ENCODE measurements around the gene COL1A1.

Gene COL1A1

DNA sequence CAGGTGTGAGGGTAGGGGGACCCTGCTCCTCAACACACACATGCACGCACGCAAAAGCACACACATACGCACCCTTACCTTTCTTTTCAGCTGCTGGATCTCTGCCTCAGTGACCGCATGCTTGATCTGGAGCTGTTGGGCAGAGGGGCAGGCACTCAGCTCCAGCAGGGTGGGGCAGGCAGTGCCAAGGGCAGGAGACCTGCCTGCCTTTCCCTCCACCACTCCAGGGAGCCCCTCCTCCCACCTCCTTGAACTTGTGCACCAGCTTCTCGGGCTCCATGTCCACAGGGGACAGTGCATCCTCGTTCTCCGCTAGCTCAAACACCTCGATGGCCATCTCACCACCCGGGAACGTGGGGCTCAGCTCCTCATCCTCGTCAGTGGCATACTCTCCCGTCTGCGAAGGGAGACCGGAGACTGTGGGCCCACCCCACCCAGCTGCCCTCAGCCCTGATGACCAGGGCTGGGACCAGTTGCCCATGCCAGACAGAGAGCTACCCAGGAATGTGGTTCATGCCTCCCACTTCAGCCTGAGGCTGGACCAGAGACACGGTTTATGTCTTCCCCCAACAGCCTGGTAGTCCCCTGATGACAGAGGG is 62.1 kb downstream of the COL1A1 start:
- no peak for DNase-seq

GRCh38 chr17:50137042-50137441 is 64.4 kb downstream of the COL1A1 start:
- DNase-seq: no peak

DNA sequence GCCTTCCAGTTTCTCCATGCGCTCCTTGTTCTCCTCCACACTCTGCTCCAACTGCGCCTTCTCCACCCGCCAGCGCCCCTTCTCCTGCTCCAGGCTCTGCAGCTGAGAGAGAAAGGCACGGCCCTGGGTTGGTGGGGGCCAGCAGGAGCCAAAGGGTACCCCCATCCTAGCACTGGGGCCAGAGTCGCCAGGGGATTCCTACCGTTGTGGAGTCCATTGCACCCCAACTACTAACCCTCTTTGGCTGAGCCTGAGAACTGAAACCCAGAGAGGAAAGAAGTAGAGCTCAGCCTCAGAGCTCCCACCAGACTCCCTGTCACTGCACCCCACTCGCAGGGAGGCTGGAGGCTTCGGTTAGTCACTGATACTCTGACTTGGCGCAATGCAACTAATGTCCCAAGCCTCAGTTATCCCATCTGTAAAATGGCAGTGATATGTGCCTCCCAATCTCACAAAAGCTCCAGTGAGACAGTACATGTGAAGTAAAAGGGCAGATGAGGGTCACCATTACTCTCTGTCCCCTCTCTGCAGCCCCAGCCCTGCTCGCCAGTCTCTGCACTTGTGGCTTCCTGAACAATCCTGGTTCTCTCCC is 65.2 kb downstream of the COL1A1 start:
- no peak for DNase-seq

DNA sequence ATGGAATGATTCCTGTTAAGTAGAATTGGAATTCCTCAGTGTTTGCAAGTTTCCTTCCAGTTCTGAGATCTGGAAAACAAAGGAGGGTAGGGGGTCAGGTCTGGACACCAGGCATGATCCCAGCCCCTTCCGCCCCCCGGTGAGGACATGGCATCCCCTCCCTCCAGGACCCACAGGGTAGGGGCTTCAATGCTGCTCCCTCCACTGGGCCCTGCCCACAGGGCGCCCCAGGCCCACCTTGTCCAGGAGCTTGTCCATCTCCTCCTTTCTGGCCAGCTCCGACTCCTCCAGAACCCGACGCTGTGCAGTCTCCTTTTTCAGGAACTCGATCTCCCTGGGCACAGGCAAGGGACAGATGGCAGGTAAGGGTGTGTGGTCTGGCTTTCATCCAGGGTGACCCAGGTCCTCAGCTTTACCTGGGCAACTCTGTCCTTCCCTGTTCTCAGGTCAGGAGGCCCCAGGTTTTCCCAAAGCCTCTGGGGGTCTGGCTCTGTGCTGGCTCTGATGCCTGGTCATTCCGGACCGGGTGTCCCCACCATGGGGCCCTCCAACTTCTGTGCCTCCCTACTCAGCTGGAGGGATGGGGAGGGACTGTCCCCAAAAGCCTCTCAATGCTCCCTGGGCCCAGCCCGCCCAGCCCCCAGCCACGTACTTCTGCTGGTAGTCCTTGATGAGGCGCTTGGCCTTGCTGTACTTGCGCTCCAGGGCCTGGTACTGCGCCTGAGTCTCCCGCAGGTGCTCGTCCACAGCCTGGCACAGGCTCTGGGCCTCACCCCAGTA is 65.9 kb downstream of the COL1A1 start:
- no peak for DNase-seq

- no peak for DNase-seq
These were observed 67.0 kb downstream of the COL1A1 start for GRCh38 chr17:50134206-50135110.

- no peak for DNase-seq
These were observed 67.7 kb downstream of the COL1A1 start for GRCh38 chr17:50133769-50134099.

Measured in CD4-positive, alpha-beta T cell treated with Interleukin-17A for 4 hours (primary cell).